Progenitor cell of endocrine pancreas (in vitro differentiated cells): Measurements from ENCODE around the gene PFKP. TPM values are rescaled to one million over a fixed set of nuclear protein-coding genes. Genes with fewer than 3 reads are reported as not detected.

ENCODE experiments used
- DNase-seq: peaks from one replicate; pipeline ENCODE4 v3.0.0; 2021; ENCODE audit warnings: low spot score; ENCODE audit not compliant: unreplicated experiment
- H3K27ac Mint-ChIP-seq: 2 replicates; pipeline ENCODE4 v1.8.0; 2021; ENCODE audit warnings: mild to moderate bottlenecking, moderate library complexity, mixed read lengths
- H3K27me3 Mint-ChIP-seq: 2 replicates; pipeline ENCODE4 v1.8.0; 2021; ENCODE audit warnings: mixed read lengths
- H3K36me3 Mint-ChIP-seq: 2 replicates; pipeline ENCODE4 v1.8.0; 2022; ENCODE audit warnings: mixed read lengths; ENCODE audit not compliant: insufficient read depth
- H3K4me1 Mint-ChIP-seq: 2 replicates; pipeline ENCODE4 v1.8.0; 2021; ENCODE audit warnings: low read depth, mixed read lengths
- H3K4me3 Mint-ChIP-seq: 2 replicates; pipeline ENCODE4 v1.8.0; 2021; ENCODE audit warnings: low read depth, mild to moderate bottlenecking, moderate library complexity, mixed read lengths
- H3K9me3 Mint-ChIP-seq: 2 replicates; pipeline ENCODE4 v1.8.0; 2021; ENCODE audit warnings: low read depth, mixed read lengths
- CTCF ChIP-seq: fragments of 200-600 bp; sonication (generic); IDR thresholded peaks from one replicate; pipeline ENCODE4 v1.5.0; 2021; ENCODE audit warnings: antibody characterized with exemption, mild to moderate bottlenecking; ENCODE audit not compliant: unreplicated experiment
- total RNA-seq: library from RNA; stranded (reverse); gene quantifications from 2 replicates; pipeline ENCODE4 v1.2.1, GENCODE V29; 2021

The PFKP gene
- total RNA-seq, 1 donor from 2014 or later: 4.8 TPM

GRCh38 chr10:3172446-3173170 is 105.3 kb downstream of the PFKP start, which contains the start of gene PITRM1:
Gene PITRM1, minus strand, starts transcription at chr10:3172782. Its CDS starts 10 bp downstream, at chr10:3172772.
- DNase-seq: peak; percentile 99
- peaks cover 5% of the 10 kb centered on the region for H3K36me3 Mint-ChIP-seq
- no peaks in the 10 kb centered on the region for H3K27me3 Mint-ChIP-seq
- H3K27ac Mint-ChIP-seq: peak within 1 kb of the TSS; percentile 96
- peaks cover 3% of the 10 kb centered on the region for H3K4me1 Mint-ChIP-seq
- H3K9me3 Mint-ChIP-seq: no peaks in the 10 kb centered on the region
- TF ChIP-seq CTCF: no peak
- peak within 1 kb of the TSS; percentile 88 for H3K4me3 Mint-ChIP-seq

- H3K27me3 Mint-ChIP-seq: no peaks in the 10 kb centered on the region
- H3K36me3 Mint-ChIP-seq: peaks cover 5% of the 10 kb centered on the region
- peak overlapping the region; percentile 90 for H3K27ac Mint-ChIP-seq
- H3K9me3 Mint-ChIP-seq: peaks cover 3% of the 10 kb centered on the region
- peak overlapping the region; percentile 88 for H3K4me3 Mint-ChIP-seq
- H3K4me1 Mint-ChIP-seq: peaks cover 3% of the 10 kb centered on the region
- no peak for TF ChIP-seq CTCF
- no peak for DNase-seq
These were observed 106.0 kb downstream of the PFKP start for GRCh38 chr10:3173171-3173878.

GRCh38 chr10:3178042-3178441 is 110.7 kb downstream of the PFKP start:
- H3K4me3 Mint-ChIP-seq: no peak overlapping the region
- no peak for TF ChIP-seq CTCF
- H3K27ac Mint-ChIP-seq: no peak overlapping the region
- peaks cover 3% of the 10 kb centered on the region for H3K9me3 Mint-ChIP-seq
- peaks cover 2% of the 10 kb centered on the region for H3K4me1 Mint-ChIP-seq
- no peak for DNase-seq
- H3K36me3 Mint-ChIP-seq: no peaks in the 10 kb centered on the region
- H3K27me3 Mint-ChIP-seq: peaks cover 7% of the 10 kb centered on the region

- peaks cover 2% of the 10 kb centered on the region for H3K4me1 Mint-ChIP-seq
- no peak overlapping the region for H3K4me3 Mint-ChIP-seq
- no peak overlapping the region for H3K27ac Mint-ChIP-seq
- H3K9me3 Mint-ChIP-seq: peaks cover 3% of the 10 kb centered on the region
- no peak for DNase-seq
- peaks cover 7% of the 10 kb centered on the region for H3K27me3 Mint-ChIP-seq
- no peaks in the 10 kb centered on the region for H3K36me3 Mint-ChIP-seq
- TF ChIP-seq CTCF: no peak
These were observed 111.8 kb downstream of the PFKP start for GRCh38 chr10:3179174-3179573.

- DNase-seq: no peak
- peaks cover 2% of the 10 kb centered on the region for H3K4me1 Mint-ChIP-seq
- no peaks in the 10 kb centered on the region for H3K36me3 Mint-ChIP-seq
- no peak for TF ChIP-seq CTCF
- H3K27ac Mint-ChIP-seq: no peak overlapping the region
- H3K27me3 Mint-ChIP-seq: peaks cover 7% of the 10 kb centered on the region
- H3K4me3 Mint-ChIP-seq: no peak overlapping the region
- H3K9me3 Mint-ChIP-seq: peaks cover 3% of the 10 kb centered on the region
These were observed 113.1 kb downstream of the PFKP start for GRCh38 chr10:3180355-3181025.
